Measurements from ENCODE around the gene TOMM34. TPM values are rescaled to one million over a fixed set of nuclear protein-coding genes. Genes with fewer than 3 reads are reported as not detected.

The TOMM34 gene
- total RNA-seq, 2 experiments from 2014 or later: 38.6 to 48.2 TPM

GRCh38 chr20:44910690-44911262, 49.4 kb downstream of the TOMM34 start:
- peak overlapping the region; percentile 74 for H3K4me2 ChIP-seq (ENCODE audit: low read length)

DNA sequence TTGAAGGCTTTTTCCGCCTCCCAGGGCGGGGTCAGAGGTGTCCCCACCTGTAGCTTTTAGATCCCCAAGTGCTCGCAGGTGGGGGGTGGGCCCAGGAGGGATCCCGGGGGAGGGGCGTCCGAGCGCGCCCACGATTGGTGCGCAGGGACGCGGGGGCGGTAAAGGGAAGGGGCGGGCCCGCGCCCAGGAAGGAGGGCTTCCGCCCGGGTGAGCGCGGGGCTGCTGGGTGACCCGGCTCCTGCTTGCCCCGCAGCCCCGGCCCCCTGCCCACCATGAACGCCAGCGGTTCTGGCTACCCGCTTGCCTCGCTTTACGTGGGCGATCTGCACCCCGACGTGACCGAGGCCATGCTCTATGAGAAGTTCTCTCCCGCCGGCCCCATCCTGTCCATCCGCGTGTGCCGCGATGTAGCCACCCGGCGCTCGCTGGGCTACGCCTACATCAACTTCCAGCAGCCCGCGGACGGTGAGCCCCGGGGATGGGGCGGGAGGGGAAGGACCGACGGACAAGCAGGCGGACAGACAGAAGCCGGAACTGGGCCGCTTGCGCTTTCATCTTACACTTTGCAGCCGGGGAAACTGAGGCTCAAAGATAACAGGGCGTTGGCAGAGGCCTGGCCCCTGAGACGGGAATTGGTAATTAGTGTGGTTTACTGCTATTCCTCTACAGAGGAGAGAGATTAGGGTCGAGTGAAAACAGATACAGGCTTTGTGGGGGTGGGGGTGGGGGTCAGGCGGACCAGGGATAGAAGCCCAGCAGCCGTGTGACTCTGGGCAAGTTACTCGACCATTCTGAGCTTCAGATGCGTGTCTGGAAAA, 50.1 kb downstream of the TOMM34 start, which contains the start of gene PABPC1L:
Gene PABPC1L (plus strand): TSS at position 189 of the 818 bp plus-strand sequence. CDS start 84 bp downstream, at position 273.
- no peaks in the 10 kb centered on the region for H3K9me3 ChIP-seq (ENCODE audit: low read length)
- ChIA-PET CTCF (ENCODE audit: unreplicated experiment) (interaction anchor here (0.6 to 1.2 kb wide), 4 partner anchors 15 to 169 kb away, joined by 3 to 4 read pairs (median 3); no protein-coding TSS in a partner anchor), POLR2A (interaction anchor here (0.7 to 1.3 kb wide), 7 partner anchors 14 to 267 kb away, joined by 3 to 11 read pairs (median 4); no protein-coding TSS in a partner anchor)
- intact Hi-C loops (cut with micrococcal nuclease; ENCODE audit: unreplicated experiment): loop anchor here (2.0 to 5.0 kb wide), 3 partner anchors 23 to 187 kb away; partner anchors contain the start of gene STK4
- BruUV-seq (replicated peaks): no TSS peak
- H3K36me3 ChIP-seq (ENCODE audit: insufficient read depth, low read length): peaks cover 76% of the 10 kb centered on the region
- H4K20me1 ChIP-seq (ENCODE audit: insufficient read depth, low read length): peaks cover 8% of the 10 kb centered on the region; the same call in 1 of the 2 replicates
- peaks cover 25% of the 10 kb centered on the region for H3K4me1 ChIP-seq (ENCODE audit: insufficient read depth, low read length, poor library complexity, severe bottlenecking)
- H3K4me2 ChIP-seq (ENCODE audit: low read length): peak within 1 kb of the TSS; percentile 74
- no peaks in the 10 kb centered on the region; the same call in 1 of the 2 replicates for H3K79me2 ChIP-seq (ENCODE audit: insufficient read depth, low read depth, low read length)
- TF ChIP-seq EZH2phosphoT487 (IDR thresholded peaks at IDR 0.05; ENCODE audit: borderline replicate concordance, low read depth, low read length): no peak
- no peak for TF ChIP-seq CTCF (conservative IDR thresholded peaks at IDR 0.05; ENCODE audit: low read length)
- peak within 1 kb of the TSS; percentile 74 for H3K4me3 ChIP-seq (ENCODE audit: low read depth, low read length, poor library complexity, severe bottlenecking)
- DNase-seq (ENCODE audit: low spot score): peak; percentile 90
- H2AFZ ChIP-seq (ENCODE audit: low read length): peak within 1 kb of the TSS; percentile 42; the same call in 1 of the 2 replicates
- H3K27ac ChIP-seq (ENCODE audit: low read depth, low read length, poor library complexity, severe bottlenecking): peak within 1 kb of the TSS; percentile 51
- H3K9me2 ChIP-seq (ENCODE audit: insufficient read depth, low read length): no peaks in the 10 kb centered on the region

More at GRCh38 chr20:44910690-44911262, 49.4 kb downstream of the TOMM34 start:
- peaks cover 73% of the 10 kb centered on the region for H3K36me3 ChIP-seq (ENCODE audit: insufficient read depth, low read length)
- ChIA-PET CTCF (ENCODE audit: unreplicated experiment) (interaction anchor here (0.6 to 1.2 kb wide), 2 partner anchors 18 to 57 kb away, joined by 3 read pairs; no protein-coding TSS in a partner anchor), POLR2A (interaction anchor here (0.8 to 1.3 kb wide), 4 partner anchors 15 to 268 kb away, joined by 3 to 6 read pairs (median 4); no protein-coding TSS in a partner anchor)
- H3K9me2 ChIP-seq (ENCODE audit: insufficient read depth, low read length): no peaks in the 10 kb centered on the region
- peak overlapping the region; percentile 66; the same call in 1 of the 2 replicates for H2AFZ ChIP-seq (ENCODE audit: low read length)
- H3K27ac ChIP-seq (ENCODE audit: low read depth, low read length, poor library complexity, severe bottlenecking): peak overlapping the region; percentile 51
- intact Hi-C loops (cut with micrococcal nuclease; ENCODE audit: unreplicated experiment): loop anchor here (2.0 to 5.0 kb wide), 3 partner anchors 24 to 187 kb away; partner anchors contain the start of gene STK4
- H3K79me2 ChIP-seq (ENCODE audit: insufficient read depth, low read depth, low read length): no peaks in the 10 kb centered on the region; the same call in 1 of the 2 replicates
- H4K20me1 ChIP-seq (ENCODE audit: insufficient read depth, low read length): peaks cover 8% of the 10 kb centered on the region; the same call in 1 of the 2 replicates
- H3K9me3 ChIP-seq (ENCODE audit: low read length): no peaks in the 10 kb centered on the region
- peak; percentile 36 for DNase-seq (ENCODE audit: low spot score)
- no peak for TF ChIP-seq CTCF (conservative IDR thresholded peaks at IDR 0.05; ENCODE audit: low read length)
- no peak for TF ChIP-seq EZH2phosphoT487 (IDR thresholded peaks at IDR 0.05; ENCODE audit: borderline replicate concordance, low read depth, low read length)
- BruUV-seq (replicated peaks): no TSS peak
- H3K4me1 ChIP-seq (ENCODE audit: insufficient read depth, low read length, poor library complexity, severe bottlenecking): peaks cover 25% of the 10 kb centered on the region
- peak overlapping the region; percentile 74 for H3K4me3 ChIP-seq (ENCODE audit: low read depth, low read length, poor library complexity, severe bottlenecking)

Measured in OCI-LY7 (cell line).